ENCODE results near the gene CLGN.

GRCh38 chr4:140463182-140463581, 35.7 kb upstream of the CLGN start:
- TF ChIP-seq CTCF (CRISPR knock-in tag; IDR thresholded peaks at IDR 0.05) (no peak), RFX3 (CRISPR knock-in tag; IDR thresholded peaks at IDR 0.05) (no peak), ZNF235 (CRISPR knock-in tag; IDR thresholded peaks at IDR 0.05; ENCODE audit: borderline replicate concordance) (no peak), SRSF9 (IDR thresholded peaks at IDR 0.05; ENCODE audit: borderline replicate concordance, insufficient read depth, low read depth, low read length, poor library complexity, severe bottlenecking) (no peak), REST (IDR thresholded peaks at IDR 0.05; ENCODE audit: borderline replicate concordance in 1 of 2, low read depth in 1 of 2, low read length in 2 of 2) (no peak), ATF3 (CRISPR knock-in tag; IDR thresholded peaks at IDR 0.05) (no peak), ZNF484 (CRISPR knock-in tag; IDR thresholded peaks at IDR 0.05; ENCODE audit: borderline replicate concordance, low read depth) (no peak), EP300 (IDR thresholded peaks at IDR 0.05; ENCODE audit: low read depth in 2 of 2, low read length in 2 of 2) (no peak), EP300 (CRISPR knock-in tag; IDR thresholded peaks at IDR 0.05; ENCODE audit: borderline replicate concordance) (no peak), ARID2 (CRISPR knock-in tag; IDR thresholded peaks at IDR 0.05; ENCODE audit: borderline replicate concordance) (no peak), RNF2 (conservative IDR thresholded peaks at IDR 0.05; ENCODE audit: low read depth) (no peak)
